ENCODE results near the gene MCRIP2.

- TF ChIP-seq CTCF (conservative IDR thresholded peaks at IDR 0.05) = no peak
- no peak for TF ChIP-seq EZH2 (IDR thresholded peaks at IDR 0.05; ENCODE audit: low read depth)
These were observed 35.9 kb downstream of the MCRIP2 start for GRCh38 chr16:677316-678190.
